GM12801 (cell line): ENCODE data around the gene GPC1.

Source experiments
- TF ChIP-seq, protein P1 (sequence below): IDR thresholded peaks from one replicate; pipeline ENCODE4 v1.5.1; 2011; ENCODE audit warnings: control low read depth; ENCODE audit not compliant: insufficient read length; ENCODE audit errors: extremely low read depth

GPC1 gene

DNA sequence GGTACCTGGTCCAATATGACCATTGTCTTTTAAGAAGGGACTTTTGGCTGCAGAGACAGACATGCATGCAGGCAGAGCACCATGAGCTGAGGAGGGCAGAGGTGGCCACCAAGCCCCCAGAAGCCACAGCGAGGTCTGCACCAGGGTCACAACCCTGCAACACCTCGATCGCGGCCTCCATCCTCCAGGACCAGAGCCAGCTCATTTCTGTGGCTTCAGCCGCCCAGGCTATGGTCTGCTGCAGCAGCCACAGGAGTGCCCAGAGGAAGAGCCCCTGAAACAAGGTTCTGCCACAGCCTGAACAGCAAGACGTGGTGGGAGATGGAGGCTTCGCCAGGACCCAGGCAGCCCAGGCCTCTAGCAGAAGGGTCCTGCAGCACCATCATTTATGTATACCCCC lies 68.4 kb downstream of the GPC1 start:
- TF ChIP-seq, protein P1, sequence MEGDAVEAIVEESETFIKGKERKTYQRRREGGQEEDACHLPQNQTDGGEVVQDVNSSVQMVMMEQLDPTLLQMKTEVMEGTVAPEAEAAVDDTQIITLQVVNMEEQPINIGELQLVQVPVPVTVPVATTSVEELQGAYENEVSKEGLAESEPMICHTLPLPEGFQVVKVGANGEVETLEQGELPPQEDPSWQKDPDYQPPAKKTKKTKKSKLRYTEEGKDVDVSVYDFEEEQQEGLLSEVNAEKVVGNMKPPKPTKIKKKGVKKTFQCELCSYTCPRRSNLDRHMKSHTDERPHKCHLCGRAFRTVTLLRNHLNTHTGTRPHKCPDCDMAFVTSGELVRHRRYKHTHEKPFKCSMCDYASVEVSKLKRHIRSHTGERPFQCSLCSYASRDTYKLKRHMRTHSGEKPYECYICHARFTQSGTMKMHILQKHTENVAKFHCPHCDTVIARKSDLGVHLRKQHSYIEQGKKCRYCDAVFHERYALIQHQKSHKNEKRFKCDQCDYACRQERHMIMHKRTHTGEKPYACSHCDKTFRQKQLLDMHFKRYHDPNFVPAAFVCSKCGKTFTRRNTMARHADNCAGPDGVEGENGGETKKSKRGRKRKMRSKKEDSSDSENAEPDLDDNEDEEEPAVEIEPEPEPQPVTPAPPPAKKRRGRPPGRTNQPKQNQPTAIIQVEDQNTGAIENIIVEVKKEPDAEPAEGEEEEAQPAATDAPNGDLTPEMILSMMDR = no peak

DNA sequence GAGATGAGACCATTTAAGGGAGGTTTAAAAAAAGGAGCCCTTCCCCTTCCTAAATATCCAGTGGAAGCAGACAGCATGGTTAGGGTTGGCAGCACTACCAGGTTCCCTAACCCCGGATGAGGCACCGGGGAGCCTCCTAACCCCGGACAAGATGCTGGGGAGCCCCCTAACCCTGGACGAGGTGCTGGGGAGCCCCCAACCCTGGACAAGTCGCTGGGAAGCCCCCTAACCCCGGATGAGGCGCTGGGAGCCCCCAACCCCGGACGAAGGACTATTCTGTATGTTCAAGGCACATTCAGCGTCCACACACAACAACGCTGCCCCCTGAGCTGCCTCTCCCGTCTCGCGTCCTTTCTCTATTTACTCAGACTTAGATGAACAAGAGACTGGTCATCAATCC lies 70.4 kb downstream of the GPC1 start:
- TF ChIP-seq, protein P1 = no peak

DNA sequence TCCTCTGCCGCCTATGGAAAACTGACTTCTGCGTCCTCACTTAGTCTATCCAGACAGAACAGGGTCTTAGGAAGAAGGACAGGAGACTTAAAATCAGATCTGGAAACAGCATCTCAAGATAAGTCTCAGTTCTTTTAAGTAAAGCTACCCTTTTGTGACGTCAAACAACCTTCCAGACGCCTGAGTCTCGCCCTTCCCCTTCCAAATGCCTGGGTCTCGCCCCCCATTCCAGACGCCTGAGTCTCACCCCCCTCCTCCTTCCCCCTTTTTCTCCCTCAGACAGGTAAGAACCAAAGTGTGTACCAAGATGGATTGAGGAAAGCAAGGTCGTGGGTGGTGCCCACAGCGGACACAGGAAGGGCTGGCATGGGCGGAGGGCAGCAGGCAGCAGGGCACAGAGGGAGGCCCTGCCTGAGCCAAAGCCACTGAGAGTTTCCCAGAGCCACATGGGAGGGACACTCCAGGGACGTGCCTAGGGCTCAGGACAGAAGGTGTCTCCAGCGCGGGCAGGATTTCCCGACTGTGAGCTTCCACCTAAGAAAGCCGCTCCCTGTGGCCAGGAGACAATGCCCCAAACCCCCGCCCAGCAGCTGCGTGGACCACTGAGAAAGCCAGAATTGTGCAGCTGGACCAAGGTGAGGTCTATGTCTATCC lies 71.1 kb downstream of the GPC1 start:
- TF ChIP-seq, protein P1 = no peak

DNA sequence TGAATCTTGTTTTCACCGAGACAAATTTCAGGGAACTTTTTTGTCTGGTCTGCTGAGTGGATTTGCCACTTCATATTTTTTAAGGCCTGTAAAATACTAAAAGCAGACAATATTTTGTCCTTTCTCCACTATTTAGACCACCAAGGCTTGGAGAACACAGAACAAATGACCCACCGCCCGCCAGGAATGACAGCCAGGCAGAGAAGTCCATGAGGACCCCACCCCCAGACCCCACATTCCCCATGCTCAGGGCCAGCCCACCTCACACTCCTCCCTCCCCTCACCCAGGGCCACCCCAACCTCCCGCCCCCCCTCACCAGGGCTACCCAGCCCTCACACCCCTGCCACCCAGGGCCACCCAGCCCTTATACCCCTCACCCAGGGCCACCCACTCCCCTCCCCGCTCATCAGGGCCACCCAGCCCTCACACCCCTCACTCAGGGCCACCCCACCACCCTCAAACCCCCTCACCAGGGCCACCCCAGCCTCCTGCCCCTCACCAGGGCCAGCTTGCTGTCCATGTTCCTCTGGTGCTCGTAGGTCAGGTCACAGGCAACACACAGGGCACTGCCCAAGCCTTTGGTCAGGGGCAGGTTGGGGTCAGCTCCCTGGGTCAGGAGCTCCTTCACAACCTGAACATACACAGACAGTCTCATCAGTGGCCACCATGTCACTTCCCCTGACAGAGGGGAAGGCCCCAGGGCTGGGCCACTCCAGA lies 71.8 kb downstream of the GPC1 start:
- TF ChIP-seq, protein P1 = no peak

DNA sequence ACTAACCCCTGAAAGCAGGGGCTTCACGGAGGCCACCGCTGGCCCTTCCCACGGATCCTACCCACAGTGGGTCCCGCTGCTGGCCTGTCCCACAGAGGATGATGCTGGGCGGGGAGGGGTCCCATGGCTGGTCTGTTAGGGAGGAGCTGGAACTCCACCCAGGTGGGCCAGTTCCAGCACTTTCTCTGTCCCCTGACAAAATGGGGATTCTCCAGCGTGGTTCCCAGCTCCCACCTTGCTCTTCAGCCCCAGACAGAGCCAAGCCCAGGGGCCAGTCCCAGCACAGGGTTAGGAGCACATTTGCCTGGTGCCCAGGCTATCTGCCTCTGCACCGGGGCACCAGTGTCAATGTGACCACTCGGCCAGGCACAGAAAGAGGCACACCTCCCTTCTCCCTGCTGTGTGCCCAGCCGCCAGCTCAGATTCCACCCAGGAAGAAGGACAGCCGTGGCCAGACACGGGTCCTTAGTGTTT lies 72.4 kb downstream of the GPC1 start:
- TF ChIP-seq, protein P1 = no peak

DNA sequence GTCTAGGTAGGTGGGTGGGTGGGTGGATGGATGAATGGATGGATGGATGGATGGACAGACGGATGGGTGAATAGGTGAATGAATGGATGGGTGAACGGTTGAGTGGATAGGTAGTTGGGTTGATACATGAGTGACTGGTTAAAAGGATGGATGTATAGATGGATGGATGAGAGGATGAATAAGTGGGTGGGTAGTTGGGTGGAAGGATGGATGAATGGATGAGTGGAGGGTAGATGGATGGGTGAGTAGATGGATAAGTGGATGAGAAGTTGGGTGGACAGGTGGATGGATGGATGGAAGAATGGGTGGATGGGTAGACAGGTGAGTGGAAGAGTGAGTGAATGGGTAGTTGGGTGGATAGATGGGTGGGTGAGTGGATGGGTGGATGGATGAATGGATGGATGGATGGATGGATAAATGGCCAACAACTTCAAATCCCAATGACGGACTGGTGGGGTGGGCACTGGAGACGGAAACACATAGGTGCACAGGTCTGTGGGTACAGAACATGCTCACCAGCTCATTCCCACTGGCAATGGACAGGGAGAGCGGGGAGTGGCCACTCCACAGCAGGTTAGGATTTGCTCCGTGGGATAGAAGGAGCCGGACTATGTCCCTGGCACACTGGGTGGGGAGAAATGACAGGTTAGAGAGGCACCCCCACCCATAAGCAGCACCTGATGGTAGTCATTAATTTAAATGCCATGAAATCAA lies 73.5 kb downstream of the GPC1 start:
- TF ChIP-seq, protein P1 = no peak

DNA sequence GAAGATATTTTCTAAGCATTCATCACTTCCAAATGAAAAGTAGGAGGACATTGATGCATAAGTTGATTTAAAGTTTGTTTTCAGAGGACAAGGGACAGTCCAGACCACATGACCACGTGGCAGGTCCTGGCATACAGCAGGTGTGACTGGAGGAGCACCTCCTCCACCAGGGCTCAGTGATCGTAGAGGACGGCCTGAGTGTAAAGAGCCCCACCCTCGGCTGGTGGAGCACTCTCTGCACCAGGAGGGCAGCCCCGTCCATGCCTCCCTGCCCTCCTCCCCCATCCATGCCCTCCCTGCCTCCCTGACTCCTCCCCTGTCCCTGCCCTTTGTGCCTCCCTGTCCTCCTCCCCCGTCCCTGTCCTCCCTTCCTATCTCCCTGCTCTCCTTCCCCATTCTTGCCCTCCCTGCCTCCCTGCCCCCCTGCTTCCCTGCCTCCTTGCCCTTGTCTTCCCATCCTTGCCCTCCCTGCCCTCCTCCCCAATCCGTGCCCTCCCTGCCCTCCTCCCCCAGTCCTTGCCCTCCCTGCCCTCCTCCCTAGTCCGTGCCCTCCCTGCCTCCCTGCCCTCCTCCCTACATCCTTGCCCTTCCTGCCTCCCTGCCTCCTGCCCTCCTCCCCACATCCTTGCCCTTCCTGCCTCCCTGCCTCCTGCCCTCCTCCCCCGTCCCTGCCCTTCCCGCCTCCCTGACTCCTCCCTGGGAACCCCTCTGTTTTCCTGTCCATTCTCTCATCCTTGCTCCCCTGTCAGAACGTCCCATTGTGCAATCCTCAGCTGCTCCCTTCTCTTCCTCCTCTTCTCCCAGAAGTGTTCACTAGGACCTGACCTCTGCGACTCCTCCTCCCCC lies 74.4 kb downstream of the GPC1 start:
- TF ChIP-seq, protein P1 = no peak
